Measurements from ENCODE around the gene UBE2J1. TPM values are rescaled to one million over a fixed set of nuclear protein-coding genes. Genes with fewer than 3 reads are reported as not detected.
"Not testable (repeated sequence)": the region's sequence is repeated elsewhere in the genome, so short reads cannot be mapped to it uniquely, and the experiment has no call there.

Gene UBE2J1
- total and polyA plus RNA-seq, 2 experiments from 2014 or later = 42.9 to 44.5 TPM

DNA sequence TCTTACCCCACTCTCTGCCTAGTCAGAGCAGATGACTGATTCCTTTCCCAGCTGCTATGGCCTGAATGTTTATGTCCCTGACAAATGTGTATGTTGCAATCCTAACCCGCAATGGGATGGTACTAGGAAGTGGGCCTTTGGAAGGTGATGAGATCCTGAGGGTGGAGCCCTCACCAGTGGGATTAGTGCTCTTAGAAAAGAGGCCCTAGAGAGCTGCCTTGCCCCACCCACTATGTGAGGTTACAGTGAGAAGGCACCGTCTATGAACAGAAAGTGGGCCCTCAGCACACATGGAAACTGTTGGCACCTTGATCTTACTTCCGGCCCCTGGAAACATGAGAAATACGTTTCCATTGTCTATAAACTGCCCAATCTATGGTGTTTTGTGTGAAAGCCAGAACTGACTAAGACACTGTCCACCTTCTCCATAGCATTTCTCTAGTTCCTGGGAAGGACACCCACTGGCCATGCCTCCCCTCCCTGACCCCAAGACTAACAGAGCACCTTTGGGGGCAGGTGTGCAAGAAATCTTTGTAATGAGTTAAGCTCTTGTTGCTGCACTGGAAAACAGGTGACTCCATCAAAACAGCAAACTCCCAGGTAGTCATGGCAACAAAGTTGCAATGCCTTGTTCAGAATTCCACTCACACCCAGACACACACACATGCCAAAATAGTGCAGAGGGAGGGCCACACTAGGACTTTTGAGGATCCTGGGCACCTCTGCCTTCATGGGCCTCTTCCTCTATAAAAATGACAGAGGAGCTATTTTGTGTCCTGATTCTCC is 53.6 kb downstream of the UBE2J1 start:
- in situ Hi-C loops (cut with MboI) = no loop called here
- Histone ChIP-seq H3K4me1 (ENCODE audit: insufficient read depth) (no peaks in the 10 kb centered on the region), H3F3A (ENCODE audit: insufficient read depth) (peaks cover 7% of the 10 kb centered on the region; the same call in 1 of the 2 replicates), H2AFZ (no peak overlapping the region), H4K20me1 (ENCODE audit: insufficient read depth) (no peaks in the 10 kb centered on the region), H3K36me3 (ENCODE audit: low read depth) (no peaks in the 10 kb centered on the region), H3K4me3 (no peak overlapping the region), H3K27ac (no peak overlapping the region), H3K27me3 (replicated peaks; ENCODE audit: insufficient read depth) (peaks cover 22% of the 10 kb centered on the region), H3K9ac (no peak overlapping the region), H3K79me2 (ENCODE audit: insufficient read depth) (no peaks in the 10 kb centered on the region), H3K4me2 (ENCODE audit: unreplicated experiment) (no peak overlapping the region), H3K9me3 (ENCODE audit: low read depth) (no peaks in the 10 kb centered on the region), H3K9me2 (ENCODE audit: insufficient read depth) (no peaks in the 10 kb centered on the region)
- TF ChIP-seq EZH2phosphoT487 (IDR thresholded peaks at IDR 0.05; ENCODE audit: insufficient read depth, low read depth) (no peak), EZH2 (IDR thresholded peaks at IDR 0.05; ENCODE audit: insufficient read depth, poor library complexity, severe bottlenecking) (no peak)
- 69 to 79% methylated on average over 4 of the region's 4 CpGs for WGBS, 2 experiments (ENCODE audit: low coverage in 1 of 2, low lambda C conversion rate in 2 of 2, missing lambda C conversion rate in 2 of 2)
- DNase-seq = peak; percentile 27

GRCh38 chr6:89297695-89298351 is 54.7 kb downstream of the UBE2J1 start:
- no peaks in the 10 kb centered on the region for H3K9me3 ChIP-seq (ENCODE audit: low read depth)
- H3K36me3 ChIP-seq (ENCODE audit: low read depth) = no peaks in the 10 kb centered on the region
- 42 to 45% methylated on average over 12 of the region's 12 CpGs for WGBS, 2 experiments (ENCODE audit: low coverage in 1 of 2, low lambda C conversion rate in 2 of 2, missing lambda C conversion rate in 2 of 2)
- H3F3A ChIP-seq (ENCODE audit: insufficient read depth) = peaks cover 7% of the 10 kb centered on the region; the same call in 1 of the 2 replicates
- H3K27me3 ChIP-seq (replicated peaks; ENCODE audit: insufficient read depth) = peaks cover 20% of the 10 kb centered on the region
- H3K9me2 ChIP-seq (ENCODE audit: insufficient read depth) = no peaks in the 10 kb centered on the region
- no peak overlapping the region for H3K4me3 ChIP-seq
- peak; percentile 89 for DNase-seq
- no peaks in the 10 kb centered on the region for H3K4me1 ChIP-seq (ENCODE audit: insufficient read depth)
- H3K79me2 ChIP-seq (ENCODE audit: insufficient read depth) = no peaks in the 10 kb centered on the region
- H3K4me2 ChIP-seq (ENCODE audit: unreplicated experiment) = no peak overlapping the region
- H2AFZ ChIP-seq = no peak overlapping the region
- no peak overlapping the region for H3K9ac ChIP-seq
- H4K20me1 ChIP-seq (ENCODE audit: insufficient read depth) = no peaks in the 10 kb centered on the region
- in situ Hi-C loops (cut with MboI) = no loop called here
- TF ChIP-seq EZH2phosphoT487 (IDR thresholded peaks at IDR 0.05; ENCODE audit: insufficient read depth, low read depth) (peak; percentile 87; the same call in 1 of the 2 replicates), EZH2 (IDR thresholded peaks at IDR 0.05; ENCODE audit: insufficient read depth, poor library complexity, severe bottlenecking) (no peak)
- H3K27ac ChIP-seq = no peak overlapping the region

- H3K9me2 ChIP-seq (ENCODE audit: insufficient read depth) = no peaks in the 10 kb centered on the region
- H3K79me2 ChIP-seq (ENCODE audit: insufficient read depth) = no peaks in the 10 kb centered on the region
- no peak for TF ChIP-seq EZH2 (IDR thresholded peaks at IDR 0.05; ENCODE audit: insufficient read depth, poor library complexity, severe bottlenecking)
- no peak for TF ChIP-seq EZH2phosphoT487 (IDR thresholded peaks at IDR 0.05; ENCODE audit: insufficient read depth, low read depth)
- no peak overlapping the region for H3K4me2 ChIP-seq (ENCODE audit: unreplicated experiment)
- no peak overlapping the region for H3K9ac ChIP-seq
- H3F3A ChIP-seq (ENCODE audit: insufficient read depth) = peaks cover 7% of the 10 kb centered on the region; the same call in 1 of the 2 replicates
- no peaks in the 10 kb centered on the region for H4K20me1 ChIP-seq (ENCODE audit: insufficient read depth)
- no peak overlapping the region for H2AFZ ChIP-seq
- no peaks in the 10 kb centered on the region for H3K9me3 ChIP-seq (ENCODE audit: low read depth)
- 90 to 100% methylated on average over 2 of the region's 2 CpGs for WGBS, 2 experiments (ENCODE audit: low coverage in 1 of 2, low lambda C conversion rate in 2 of 2, missing lambda C conversion rate in 2 of 2)
- H3K4me1 ChIP-seq (ENCODE audit: insufficient read depth) = no peaks in the 10 kb centered on the region
- H3K36me3 ChIP-seq (ENCODE audit: low read depth) = no peaks in the 10 kb centered on the region
- no peak for DNase-seq
- no peak overlapping the region for H3K4me3 ChIP-seq
- in situ Hi-C loops (cut with MboI) = no loop called here
- no peak overlapping the region for H3K27ac ChIP-seq
- H3K27me3 ChIP-seq (replicated peaks; ENCODE audit: insufficient read depth) = peaks cover 19% of the 10 kb centered on the region; the same call in 1 of the 2 replicates
Observed at GRCh38 chr6:89295981-89296380, 56.5 kb downstream of the UBE2J1 start.

DNA sequence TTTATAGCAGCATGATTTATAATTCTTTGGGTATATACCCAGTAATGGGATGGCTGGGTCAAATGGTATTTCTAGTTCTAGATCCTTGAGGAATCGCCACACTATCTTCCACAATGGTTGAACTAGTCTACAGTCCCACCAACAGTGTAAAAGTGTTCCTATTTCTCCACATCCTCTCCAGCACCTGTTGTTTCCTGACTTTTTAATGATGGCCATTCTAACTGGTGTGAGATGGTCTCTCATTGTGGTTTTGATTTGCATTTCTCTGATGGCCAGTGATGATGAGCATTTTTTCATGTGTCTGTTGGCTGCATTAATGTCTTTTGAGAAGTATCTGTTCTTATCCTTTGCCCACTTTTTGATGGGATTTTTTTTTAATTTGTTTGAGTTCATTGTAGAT is 57.4 kb downstream of the UBE2J1 start:
- H3K4me1 ChIP-seq (ENCODE audit: insufficient read depth); H3K9me3 ChIP-seq (ENCODE audit: low read depth); H3K79me2 ChIP-seq (ENCODE audit: insufficient read depth); H3K27ac ChIP-seq; H3K36me3 ChIP-seq (ENCODE audit: low read depth); H2AFZ ChIP-seq; in situ Hi-C loops (cut with MboI); DNase-seq; H3K4me2 ChIP-seq (ENCODE audit: unreplicated experiment); H3K9me2 ChIP-seq (ENCODE audit: insufficient read depth); H4K20me1 ChIP-seq (ENCODE audit: insufficient read depth); H3K4me3 ChIP-seq; H3K9ac ChIP-seq; H3F3A ChIP-seq (ENCODE audit: insufficient read depth): not testable (repeated sequence)
- WGBS, 2 experiments (ENCODE audit: low coverage in 1 of 2, low lambda C conversion rate in 2 of 2, missing lambda C conversion rate in 2 of 2) = 13 to 30% methylated on average over 1 of the region's 1 CpG
- H3K27me3 ChIP-seq (replicated peaks; ENCODE audit: insufficient read depth) = peaks cover 19% of the 10 kb centered on the region; the same call in 1 of the 2 replicates
